Kidney epithelial cell (primary cell): Measurements from ENCODE around the gene SLC26A1. TPM values are rescaled to one million over a fixed set of nuclear protein-coding genes. Genes with fewer than 3 reads are reported as not detected.
"Not testable (repeated sequence)": the region's sequence is repeated elsewhere in the genome, so short reads cannot be mapped to it uniquely, and the experiment has no call there.

ENCODE experiments used
- DNase-seq: peaks from one replicate; pipeline ENCODE4 v3.0.0-alpha.2; 2010; ENCODE audit warnings: low read depth
- H3K27me3 ChIP-seq: 2 replicates; pipeline ENCODE4 v1.6.0; 2011; ENCODE audit warnings: low read length; ENCODE audit not compliant: control insufficient read depth, insufficient read depth
- H3K36me3 ChIP-seq: 2 replicates; pipeline ENCODE4 v1.5.1; 2011; ENCODE audit warnings: low read length; ENCODE audit not compliant: control insufficient read depth, insufficient read depth
- H3K4me3 ChIP-seq: 2 replicates; pipeline ENCODE4 v1.5.1; 2011; ENCODE audit warnings: low read depth, mild to moderate bottlenecking, control low read depth, low read length
- total RNA-seq: library from RNA; depleted of rRNA; stranded (reverse); fragments of >200 nt; gene quantifications from 2 replicates; pipeline ENCODE4 v1.2.3, GENCODE V29; 2015
- TF ChIP-seq, protein P1 (sequence below): IDR thresholded peaks from 2 replicates; pipeline ENCODE4 v1.5.1; 2011; ENCODE audit warnings: mild to moderate bottlenecking, moderate library complexity, low read length, control low read depth, inconsistent platforms; ENCODE audit not compliant: insufficient read depth, poor library complexity, severe bottlenecking

SLC26A1 gene
- total RNA-seq, 1 donor from 2014 or later = 0.38 TPM

GRCh38 chr4:985123-985830 is 7.9 kb downstream of the SLC26A1 start:
- no peaks in the 10 kb centered on the region for H3K36me3 ChIP-seq
- TF ChIP-seq, protein P1, sequence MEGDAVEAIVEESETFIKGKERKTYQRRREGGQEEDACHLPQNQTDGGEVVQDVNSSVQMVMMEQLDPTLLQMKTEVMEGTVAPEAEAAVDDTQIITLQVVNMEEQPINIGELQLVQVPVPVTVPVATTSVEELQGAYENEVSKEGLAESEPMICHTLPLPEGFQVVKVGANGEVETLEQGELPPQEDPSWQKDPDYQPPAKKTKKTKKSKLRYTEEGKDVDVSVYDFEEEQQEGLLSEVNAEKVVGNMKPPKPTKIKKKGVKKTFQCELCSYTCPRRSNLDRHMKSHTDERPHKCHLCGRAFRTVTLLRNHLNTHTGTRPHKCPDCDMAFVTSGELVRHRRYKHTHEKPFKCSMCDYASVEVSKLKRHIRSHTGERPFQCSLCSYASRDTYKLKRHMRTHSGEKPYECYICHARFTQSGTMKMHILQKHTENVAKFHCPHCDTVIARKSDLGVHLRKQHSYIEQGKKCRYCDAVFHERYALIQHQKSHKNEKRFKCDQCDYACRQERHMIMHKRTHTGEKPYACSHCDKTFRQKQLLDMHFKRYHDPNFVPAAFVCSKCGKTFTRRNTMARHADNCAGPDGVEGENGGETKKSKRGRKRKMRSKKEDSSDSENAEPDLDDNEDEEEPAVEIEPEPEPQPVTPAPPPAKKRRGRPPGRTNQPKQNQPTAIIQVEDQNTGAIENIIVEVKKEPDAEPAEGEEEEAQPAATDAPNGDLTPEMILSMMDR = no peak
- H3K4me3 ChIP-seq = no peak overlapping the region
- no peak for DNase-seq
- H3K27me3 ChIP-seq = no peaks in the 10 kb centered on the region

DNA sequence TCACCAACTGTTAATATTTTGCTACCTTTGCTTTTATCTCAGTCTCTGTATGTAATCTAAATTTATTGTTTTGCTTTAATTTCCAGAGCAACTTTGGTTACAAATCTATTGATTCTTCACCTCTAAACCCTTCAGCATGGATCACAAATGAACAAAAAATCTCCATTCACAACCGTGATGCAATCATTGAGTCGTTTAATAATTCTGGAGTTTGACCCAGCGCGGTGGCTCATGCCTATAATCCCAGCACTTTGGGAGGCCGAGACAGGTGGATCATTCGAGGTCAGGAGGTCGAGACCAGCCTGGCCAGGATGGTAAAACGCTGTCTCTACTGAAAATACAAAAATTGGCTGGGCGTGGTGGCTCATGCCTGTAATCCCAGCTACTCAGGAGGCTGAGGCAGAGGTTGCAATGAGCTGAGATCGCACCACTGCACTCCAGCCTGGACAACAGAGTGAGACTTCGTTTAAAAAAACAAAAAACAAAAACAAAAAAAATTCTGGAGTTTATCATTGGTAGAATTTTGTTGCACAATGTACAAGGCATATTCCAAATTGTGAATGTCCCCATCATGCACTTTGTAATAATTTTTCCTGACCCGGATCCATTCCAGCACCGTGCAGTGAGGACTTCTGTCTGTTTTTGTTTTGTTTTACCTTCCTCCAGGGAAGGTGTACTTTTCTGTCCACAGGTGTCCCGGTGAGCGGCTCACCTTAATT is 8.7 kb downstream of the SLC26A1 start:
- no peak overlapping the region for H3K4me3 ChIP-seq
- DNase-seq = no peak
- H3K36me3 ChIP-seq = no peaks in the 10 kb centered on the region
- H3K27me3 ChIP-seq = no peaks in the 10 kb centered on the region
- TF ChIP-seq, protein P1 = no peak

- TF ChIP-seq, protein P1 = no peak
- DNase-seq = no peak
Observed at GRCh38 chr4:982814-983213, 10.4 kb downstream of the SLC26A1 start.

DNA sequence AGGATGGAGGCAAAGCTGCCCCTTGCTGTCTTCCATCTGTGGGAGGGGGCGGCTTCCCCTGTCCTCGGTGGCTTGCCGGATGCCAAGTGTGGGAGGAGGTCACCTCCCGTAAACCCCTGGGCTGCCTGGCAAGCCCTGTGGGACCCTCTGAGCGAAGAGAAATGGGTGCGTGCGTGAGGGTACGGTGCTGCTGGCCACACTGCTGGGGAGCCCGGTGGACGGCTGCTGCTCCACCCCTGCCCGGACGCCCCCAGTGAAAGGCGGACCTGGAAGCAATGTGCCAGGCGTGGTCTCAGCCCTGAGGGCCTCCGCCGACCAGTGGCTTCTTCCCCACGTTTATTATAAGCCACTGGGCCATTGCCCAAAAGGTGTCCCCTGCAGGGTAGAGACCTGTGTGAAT is 10.9 kb downstream of the SLC26A1 start:
- H3K4me3 ChIP-seq = no peak overlapping the region
- DNase-seq = no peak
- H3K27me3 ChIP-seq = no peaks in the 10 kb centered on the region
- H3K36me3 ChIP-seq = no peaks in the 10 kb centered on the region
- TF ChIP-seq, protein P1 = no peak

More at GRCh38 chr4:982814-983213, 10.4 kb downstream of the SLC26A1 start:
- Histone ChIP-seq H3K36me3 (no peaks in the 10 kb centered on the region), H3K4me3 (no peak overlapping the region), H3K27me3 (no peaks in the 10 kb centered on the region)

GRCh38 chr4:978957-979701 is 14.1 kb downstream of the SLC26A1 start:
- TF ChIP-seq, protein P1 = no peak
- no peak for DNase-seq
- Histone ChIP-seq H3K27me3 (peaks cover 2% of the 10 kb centered on the region), H3K36me3 (no peaks in the 10 kb centered on the region), H3K4me3 (no peak overlapping the region)

GRCh38 chr4:976016-976415 is 17.2 kb downstream of the SLC26A1 start:
- not testable (repeated sequence) for H3K36me3 ChIP-seq, H3K4me3 ChIP-seq, DNase-seq, H3K27me3 ChIP-seq
